A673 (cell line): ENCODE data around the gene GH2.

ENCODE experiments used
- EZH2 ChIP-seq: fragments of 200-600 bp; sonication (generic); IDR thresholded peaks from 2 replicates; pipeline ENCODE4 v1.6.1; 2017; ENCODE audit warnings: borderline replicate concordance, low read depth, mild to moderate bottlenecking, mixed read lengths, antibody characterized with exemption, low read length; ENCODE audit not compliant: poor library complexity, severe bottlenecking
- TF ChIP-seq, protein P1 (sequence below): fragments of 300-800, 200-600 bp; sonication (generic); conservative IDR thresholded peaks from 2 replicates; pipeline ENCODE4 v1.5.1; 2017; ENCODE audit warnings: low read depth, mild to moderate bottlenecking, antibody characterized with exemption, low read length, moderate library complexity, mixed read lengths

DNA sequence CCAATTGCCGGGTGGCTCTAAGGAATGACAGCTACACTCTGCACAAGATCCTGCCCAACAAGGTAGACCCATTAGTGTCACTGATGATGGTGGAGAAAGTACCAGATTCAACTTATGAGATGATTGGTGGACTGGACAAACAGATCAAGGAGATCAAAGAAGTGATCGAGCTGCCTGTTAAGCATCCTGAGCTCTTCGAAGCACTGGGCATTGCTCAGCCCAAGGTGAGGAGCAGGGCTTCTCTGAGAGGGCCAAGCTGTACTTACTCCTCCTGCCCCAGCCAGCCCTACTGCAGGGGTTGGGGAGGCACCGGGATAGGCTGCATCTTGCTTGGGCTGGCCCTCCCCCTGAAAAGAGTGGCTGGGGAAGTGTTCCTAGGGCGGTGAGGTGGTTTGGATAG lies 51.5 kb downstream of the GH2 start:
- TF ChIP-seq, protein P1, sequence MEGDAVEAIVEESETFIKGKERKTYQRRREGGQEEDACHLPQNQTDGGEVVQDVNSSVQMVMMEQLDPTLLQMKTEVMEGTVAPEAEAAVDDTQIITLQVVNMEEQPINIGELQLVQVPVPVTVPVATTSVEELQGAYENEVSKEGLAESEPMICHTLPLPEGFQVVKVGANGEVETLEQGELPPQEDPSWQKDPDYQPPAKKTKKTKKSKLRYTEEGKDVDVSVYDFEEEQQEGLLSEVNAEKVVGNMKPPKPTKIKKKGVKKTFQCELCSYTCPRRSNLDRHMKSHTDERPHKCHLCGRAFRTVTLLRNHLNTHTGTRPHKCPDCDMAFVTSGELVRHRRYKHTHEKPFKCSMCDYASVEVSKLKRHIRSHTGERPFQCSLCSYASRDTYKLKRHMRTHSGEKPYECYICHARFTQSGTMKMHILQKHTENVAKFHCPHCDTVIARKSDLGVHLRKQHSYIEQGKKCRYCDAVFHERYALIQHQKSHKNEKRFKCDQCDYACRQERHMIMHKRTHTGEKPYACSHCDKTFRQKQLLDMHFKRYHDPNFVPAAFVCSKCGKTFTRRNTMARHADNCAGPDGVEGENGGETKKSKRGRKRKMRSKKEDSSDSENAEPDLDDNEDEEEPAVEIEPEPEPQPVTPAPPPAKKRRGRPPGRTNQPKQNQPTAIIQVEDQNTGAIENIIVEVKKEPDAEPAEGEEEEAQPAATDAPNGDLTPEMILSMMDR: no peak
- no peak for TF ChIP-seq EZH2
